ENCODE results near the gene KCNH5. TPM values are rescaled to one million over a fixed set of nuclear protein-coding genes. Genes with fewer than 3 reads are reported as not detected.
A peak's percentile ranks its signal among the peaks of the same experiment; 100 is the strongest.

The KCNH5 gene
- total and polyA plus RNA-seq, 4 donors = 3.5 to 17.9 (median 3.9) TPM

DNA sequence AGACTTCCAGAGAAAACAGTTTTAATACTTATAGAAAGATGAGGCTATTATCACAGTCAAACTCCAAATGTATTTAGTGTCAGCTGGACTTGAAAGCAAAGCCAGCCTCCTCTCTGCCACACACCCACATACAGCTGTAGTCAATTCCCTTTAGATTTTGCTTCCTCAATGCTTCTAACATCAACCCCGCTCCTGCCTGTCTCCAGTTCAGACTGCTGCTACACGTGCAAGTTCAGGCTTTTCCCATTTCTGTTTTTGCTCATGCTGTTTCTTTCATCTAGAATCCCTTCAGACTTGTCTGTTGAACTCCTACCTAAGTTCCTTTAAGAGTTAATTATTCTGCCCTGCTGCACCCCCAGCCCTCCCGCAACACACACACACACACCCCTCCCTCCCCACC, 380.0 kb downstream of the KCNH5 start:
- 41% methylated on average over 3 of the region's 3 CpGs for WGBS (ENCODE audit: insufficient coverage)
- DNase-seq (ENCODE audit: low read depth in 4 of 6, low spot score in 6 of 6) = peak in 1 of 6 donors; percentile 30

DNA sequence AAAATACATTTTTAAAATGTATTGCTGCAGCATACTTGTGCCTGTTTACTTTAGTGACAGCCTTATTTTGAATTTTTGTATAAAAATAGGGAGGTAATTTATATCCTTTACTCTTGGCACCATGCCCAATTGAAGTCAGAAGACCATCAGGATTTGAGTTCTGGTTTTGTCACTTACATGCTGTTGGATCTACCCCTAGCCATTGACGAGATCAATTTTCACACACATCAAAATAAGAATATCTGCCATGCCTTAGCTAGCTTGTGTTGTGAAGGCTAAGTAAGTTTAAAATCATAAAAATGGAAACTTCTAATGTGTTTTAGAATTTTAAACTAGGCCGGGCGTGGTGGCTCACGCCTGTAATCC, 381.8 kb downstream of the KCNH5 start:
- DNase-seq (ENCODE audit: low read depth in 4 of 6, low spot score in 6 of 6) = no peak
- Histone ChIP-seq H3K4me1 (ENCODE audit: control insufficient read depth, insufficient read depth, low read length) (no peaks in the 10 kb centered on the region), H3K4me3 (ENCODE audit: low read depth, low read length) (no peak overlapping the region), H3K36me3 (ENCODE audit: control insufficient read depth, insufficient read depth, low read length) (no peaks in the 10 kb centered on the region), H3K9me3 (ENCODE audit: control insufficient read depth, insufficient read depth, low read length) (no peaks in the 10 kb centered on the region), H3K27ac (ENCODE audit: low read depth, low read length) (no peak overlapping the region), H3K27me3 (ENCODE audit: control insufficient read depth, insufficient read depth, low read length) (no peaks in the 10 kb centered on the region)
- WGBS (ENCODE audit: insufficient coverage) = no CpG with 5 or more reads among the region's 4 CpGs

More for the DNA sequence above, 380.0 kb downstream of the KCNH5 start:
- Histone ChIP-seq H3K36me3 (ENCODE audit: control insufficient read depth, insufficient read depth, low read length) (no peaks in the 10 kb centered on the region), H3K9me3 (ENCODE audit: control insufficient read depth, insufficient read depth, low read length) (no peaks in the 10 kb centered on the region), H3K27ac (ENCODE audit: low read depth, low read length) (no peak overlapping the region), H3K4me3 (ENCODE audit: low read depth, low read length) (no peak overlapping the region), H3K4me1 (ENCODE audit: control insufficient read depth, insufficient read depth, low read length) (no peaks in the 10 kb centered on the region), H3K27me3 (ENCODE audit: control insufficient read depth, insufficient read depth, low read length) (no peaks in the 10 kb centered on the region)

DNA sequence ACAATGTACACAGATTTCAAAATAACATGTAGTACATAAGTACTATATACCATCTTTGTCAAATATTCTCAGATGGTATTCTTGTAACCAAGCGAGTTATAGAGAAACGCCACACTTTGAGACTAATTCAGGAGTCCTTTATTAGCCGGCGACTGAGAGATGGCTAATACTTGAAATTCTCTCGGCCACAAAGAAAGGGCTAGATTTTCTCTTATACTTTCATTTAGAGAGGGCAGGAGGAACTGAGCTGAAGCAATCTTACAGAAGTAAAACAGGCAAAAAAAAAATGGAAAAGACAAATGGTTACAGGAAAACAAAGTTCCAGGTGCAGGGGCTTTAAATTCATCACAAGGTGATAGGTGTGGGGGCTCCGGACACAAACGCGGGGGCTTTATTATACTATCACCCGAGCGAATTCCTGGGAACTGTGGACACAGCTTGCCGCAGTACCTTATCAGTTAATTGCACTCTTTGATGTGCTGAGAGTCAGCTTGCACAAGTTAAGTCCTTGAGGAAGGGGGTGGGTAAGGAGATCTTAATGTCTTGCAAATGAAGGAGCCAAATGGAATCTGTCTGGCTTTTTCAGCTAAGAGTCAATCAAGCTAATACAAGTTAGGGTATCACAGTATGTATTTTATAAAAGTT, 382.3 kb downstream of the KCNH5 start:
- no peaks in the 10 kb centered on the region for H3K4me1 ChIP-seq (ENCODE audit: control insufficient read depth, insufficient read depth, low read length)
- H3K36me3 ChIP-seq (ENCODE audit: control insufficient read depth, insufficient read depth, low read length) = no peaks in the 10 kb centered on the region
- no peak overlapping the region for H3K4me3 ChIP-seq (ENCODE audit: low read depth, low read length)
- 40% methylated on average over 8 of the region's 11 CpGs for WGBS (ENCODE audit: insufficient coverage)
- H3K27me3 ChIP-seq (ENCODE audit: control insufficient read depth, insufficient read depth, low read length) = no peaks in the 10 kb centered on the region
- H3K27ac ChIP-seq (ENCODE audit: low read depth, low read length) = no peak overlapping the region
- no peaks in the 10 kb centered on the region for H3K9me3 ChIP-seq (ENCODE audit: control insufficient read depth, insufficient read depth, low read length)
- peak in 1 of 6 donors; percentile 30 for DNase-seq (ENCODE audit: low read depth in 4 of 6, low spot score in 6 of 6)

DNA sequence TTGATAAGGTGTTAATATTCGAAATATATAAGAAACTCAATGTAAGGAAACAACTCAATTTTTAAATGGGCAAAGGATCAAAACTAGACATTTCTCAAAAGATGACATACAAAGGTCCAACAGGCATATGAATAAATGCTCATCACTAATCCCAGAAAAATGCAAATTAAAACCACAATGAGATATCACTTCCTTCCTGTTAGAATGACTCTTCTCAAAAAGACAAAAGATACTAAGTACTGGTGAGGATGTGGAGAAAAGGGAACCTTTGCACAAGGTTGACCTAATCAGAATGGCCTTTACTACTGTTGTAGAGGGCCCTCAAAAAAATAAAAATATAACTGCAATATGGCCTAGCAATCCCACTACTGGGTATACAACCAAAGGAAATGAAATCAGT, 383.4 kb downstream of the KCNH5 start:
- no peak for DNase-seq (ENCODE audit: low read depth in 4 of 6, low spot score in 6 of 6)
- Histone ChIP-seq H3K9me3 (ENCODE audit: control insufficient read depth, insufficient read depth, low read length) (no peaks in the 10 kb centered on the region), H3K36me3 (ENCODE audit: control insufficient read depth, insufficient read depth, low read length) (no peaks in the 10 kb centered on the region), H3K27ac (ENCODE audit: low read depth, low read length) (no peak overlapping the region), H3K27me3 (ENCODE audit: control insufficient read depth, insufficient read depth, low read length) (no peaks in the 10 kb centered on the region), H3K4me1 (ENCODE audit: control insufficient read depth, insufficient read depth, low read length) (no peaks in the 10 kb centered on the region), H3K4me3 (ENCODE audit: low read depth, low read length) (no peak overlapping the region)
- no CpG with 5 or more reads among the region's 1 CpG for WGBS (ENCODE audit: insufficient coverage)

DNA sequence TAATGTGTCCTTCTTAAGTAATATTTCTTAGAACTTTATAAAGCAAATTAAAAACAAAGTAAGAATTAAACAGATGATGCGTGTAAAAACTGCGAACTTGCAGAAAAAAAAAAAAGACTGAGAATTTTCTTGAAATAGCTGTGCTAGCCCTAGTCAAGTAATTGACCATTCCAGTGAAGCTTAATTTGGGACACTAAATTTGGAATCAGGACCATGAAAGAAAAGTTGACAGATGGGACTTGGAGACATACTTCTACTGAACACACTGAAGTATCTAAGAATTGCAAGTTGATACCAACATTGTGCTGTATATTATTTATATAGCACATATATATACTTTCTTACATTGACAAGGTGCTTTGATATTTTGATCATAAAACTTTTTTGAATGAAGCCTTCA, 386.6 kb downstream of the KCNH5 start:
- no peaks in the 10 kb centered on the region for H3K9me3 ChIP-seq (ENCODE audit: control insufficient read depth, insufficient read depth, low read length)
- no CpG with 5 or more reads among the region's 2 CpGs for WGBS (ENCODE audit: insufficient coverage)
- DNase-seq (ENCODE audit: low read depth in 4 of 6, low spot score in 6 of 6) = no peak

DNA sequence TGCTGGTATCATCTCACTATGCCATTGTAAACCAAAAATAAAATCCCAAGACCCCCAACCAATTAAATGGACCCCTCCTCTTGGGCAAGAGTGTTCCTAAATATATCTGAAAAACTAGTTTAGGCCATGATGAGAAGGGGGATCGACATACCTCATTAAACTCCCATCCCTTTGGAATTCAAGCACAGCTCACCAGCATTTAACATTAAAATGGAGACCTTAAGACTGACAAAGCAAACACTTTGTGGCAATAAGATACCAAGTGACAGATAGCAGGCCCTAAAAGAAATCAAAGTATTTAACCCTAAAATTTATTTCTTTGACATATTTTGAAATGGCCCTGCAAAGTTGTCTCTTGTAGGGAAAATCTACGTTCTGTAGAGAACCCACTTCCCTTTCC, 387.9 kb downstream of the KCNH5 start:
- Histone ChIP-seq H3K4me1 (ENCODE audit: control insufficient read depth, insufficient read depth, low read length) (no peaks in the 10 kb centered on the region), H3K27me3 (ENCODE audit: control insufficient read depth, insufficient read depth, low read length) (no peaks in the 10 kb centered on the region), H3K9me3 (ENCODE audit: control insufficient read depth, insufficient read depth, low read length) (no peaks in the 10 kb centered on the region), H3K36me3 (ENCODE audit: control insufficient read depth, insufficient read depth, low read length) (no peaks in the 10 kb centered on the region), H3K27ac (ENCODE audit: low read depth, low read length) (no peak overlapping the region), H3K4me3 (ENCODE audit: low read depth, low read length) (no peak overlapping the region)
- WGBS (ENCODE audit: insufficient coverage) = no CpG with 5 or more reads among the region's 2 CpGs
- DNase-seq (ENCODE audit: low read depth in 4 of 6, low spot score in 6 of 6) = no peak

More for the DNA sequence above, 386.6 kb downstream of the KCNH5 start:
- H3K27ac ChIP-seq (ENCODE audit: low read depth, low read length) = no peak overlapping the region
- no peaks in the 10 kb centered on the region for H3K4me1 ChIP-seq (ENCODE audit: control insufficient read depth, insufficient read depth, low read length)
- H3K27me3 ChIP-seq (ENCODE audit: control insufficient read depth, insufficient read depth, low read length) = no peaks in the 10 kb centered on the region
- H3K4me3 ChIP-seq (ENCODE audit: low read depth, low read length) = no peak overlapping the region
- H3K36me3 ChIP-seq (ENCODE audit: control insufficient read depth, insufficient read depth, low read length) = no peaks in the 10 kb centered on the region

DNA sequence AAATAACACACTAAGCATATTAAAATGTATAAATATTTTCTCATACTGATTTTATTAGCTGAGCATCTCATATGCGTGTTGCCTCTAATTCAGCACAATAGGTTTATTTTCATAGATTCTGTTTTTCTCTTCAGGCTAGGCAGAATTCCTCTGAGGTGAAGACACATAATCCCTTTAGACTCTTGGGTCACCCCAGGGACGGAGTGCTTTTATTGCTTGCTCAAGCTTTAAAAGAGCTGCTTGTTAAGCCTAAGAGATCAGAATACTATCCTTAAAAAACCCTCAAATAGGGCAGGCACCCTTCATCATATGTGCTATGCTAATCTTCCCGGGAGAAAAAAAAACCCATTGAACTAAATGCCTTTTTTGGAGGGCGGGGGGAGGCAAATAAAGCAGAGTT, 390.1 kb downstream of the KCNH5 start:
- H3K9me3 ChIP-seq (ENCODE audit: control insufficient read depth, insufficient read depth, low read length) = no peaks in the 10 kb centered on the region
- DNase-seq (ENCODE audit: low read depth in 4 of 6, low spot score in 6 of 6) = peak in 1 of 6 donors; percentile 38
- 0% methylated on average over 1 of the region's 4 CpGs for WGBS (ENCODE audit: insufficient coverage)
- H3K4me3 ChIP-seq (ENCODE audit: low read depth, low read length) = no peak overlapping the region
- no peaks in the 10 kb centered on the region for H3K4me1 ChIP-seq (ENCODE audit: control insufficient read depth, insufficient read depth, low read length)
- no peaks in the 10 kb centered on the region for H3K27me3 ChIP-seq (ENCODE audit: control insufficient read depth, insufficient read depth, low read length)
- no peak overlapping the region for H3K27ac ChIP-seq (ENCODE audit: low read depth, low read length)
- H3K36me3 ChIP-seq (ENCODE audit: control insufficient read depth, insufficient read depth, low read length) = no peaks in the 10 kb centered on the region

DNA sequence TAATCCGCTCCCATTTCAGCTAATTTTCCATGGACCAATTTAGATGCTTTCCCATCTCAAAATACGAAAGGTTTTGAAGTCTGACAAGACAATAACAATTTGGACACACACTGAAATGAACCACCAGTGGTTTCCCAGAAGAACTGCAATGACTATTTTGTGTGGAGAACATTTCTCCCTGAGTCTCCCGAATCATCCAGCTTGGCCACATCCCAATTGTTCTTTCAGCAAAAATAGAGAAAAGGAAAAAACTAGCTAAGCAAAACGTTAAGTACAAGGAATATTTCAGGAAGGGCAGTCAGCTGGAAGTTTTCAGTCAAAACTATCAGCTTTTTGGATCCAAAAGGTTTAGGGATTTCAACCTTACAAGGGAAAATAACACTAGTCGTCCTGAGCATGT, 390.6 kb downstream of the KCNH5 start:
- Histone ChIP-seq H3K27ac (ENCODE audit: low read depth, low read length) (no peak overlapping the region), H3K27me3 (ENCODE audit: control insufficient read depth, insufficient read depth, low read length) (no peaks in the 10 kb centered on the region), H3K4me3 (ENCODE audit: low read depth, low read length) (no peak overlapping the region), H3K4me1 (ENCODE audit: control insufficient read depth, insufficient read depth, low read length) (no peaks in the 10 kb centered on the region), H3K36me3 (ENCODE audit: control insufficient read depth, insufficient read depth, low read length) (no peaks in the 10 kb centered on the region), H3K9me3 (ENCODE audit: control insufficient read depth, insufficient read depth, low read length) (no peaks in the 10 kb centered on the region)
- peak in 3 of 6 donors; percentile 19 to 67 (median 61) for DNase-seq (ENCODE audit: low read depth in 4 of 6, low spot score in 6 of 6)
- WGBS (ENCODE audit: insufficient coverage) = no CpG with 5 or more reads among the region's 5 CpGs

Other genes with a start within 250 kb of the KCNH5 start
- 10 to 100 TPM; 11.9 to 18.6 TPM for gene RHOJ, start 159.0 kb upstream of the KCNH5 start, total RNA-seq
- gene RHOJ, start 159.0 kb upstream of the KCNH5 start, polyA plus RNA-seq (ENCODE audit: insufficient read length in 2 of 2) = 10 to 100 TPM; 25.3 to 29.6 TPM